Measurements from ENCODE around the gene PHKA2.

PHKA2 gene

GRCh38 chrX:18895189-18895951 is 88.5 kb downstream of the PHKA2 start:
- H3K9ac ChIP-seq (ENCODE audit: low read depth, low read length, poor library complexity, severe bottlenecking): no peak overlapping the region
- no peak overlapping the region for H3K4me3 ChIP-seq (ENCODE audit: low read length, poor library complexity, severe bottlenecking)
- H3F3A ChIP-seq (ENCODE audit: low read depth): no peaks in the 10 kb centered on the region
- no peak overlapping the region for H3K4me2 ChIP-seq (ENCODE audit: low read depth, low read length, poor library complexity, severe bottlenecking)
- no peaks in the 10 kb centered on the region for H3K9me2 ChIP-seq (replicated peaks; ENCODE audit: low read depth, low read length)
- H3K4me1 ChIP-seq (ENCODE audit: insufficient read depth, low read length, poor library complexity, severe bottlenecking): no peaks in the 10 kb centered on the region
- H3K9me3 ChIP-seq (ENCODE audit: insufficient read depth, low read depth, low read length): no peaks in the 10 kb centered on the region
- no peaks in the 10 kb centered on the region; the same call in 1 of the 2 replicates for H3K36me3 ChIP-seq (ENCODE audit: insufficient read depth, low read length)
- H2AFZ ChIP-seq (ENCODE audit: low read length): no peak overlapping the region
- no peaks in the 10 kb centered on the region for H4K20me1 ChIP-seq (ENCODE audit: insufficient read depth, low read length, poor library complexity, severe bottlenecking)
- no peaks in the 10 kb centered on the region for H3K79me2 ChIP-seq (ENCODE audit: insufficient read depth, low read length)
- no peaks in the 10 kb centered on the region for H3K27me3 ChIP-seq (ENCODE audit: insufficient read depth, low read length, poor library complexity, severe bottlenecking)
- TF ChIP-seq EZH2phosphoT487 (IDR thresholded peaks at IDR 0.05; ENCODE audit: borderline replicate concordance) (no peak), CTCF (conservative IDR thresholded peaks at IDR 0.05; ENCODE audit: low read length) (no peak)

- H3K27me3 ChIP-seq (ENCODE audit: insufficient read depth, low read length, poor library complexity, severe bottlenecking): no peaks in the 10 kb centered on the region
- no peak overlapping the region for H3K4me3 ChIP-seq (ENCODE audit: low read length, poor library complexity, severe bottlenecking)
- no peaks in the 10 kb centered on the region for H3K9me2 ChIP-seq (replicated peaks; ENCODE audit: low read depth, low read length)
- no peaks in the 10 kb centered on the region for H4K20me1 ChIP-seq (ENCODE audit: insufficient read depth, low read length, poor library complexity, severe bottlenecking)
- H3K79me2 ChIP-seq (ENCODE audit: insufficient read depth, low read length): no peaks in the 10 kb centered on the region
- no peak for TF ChIP-seq CTCF (conservative IDR thresholded peaks at IDR 0.05; ENCODE audit: low read length)
- no peak for TF ChIP-seq EZH2phosphoT487 (IDR thresholded peaks at IDR 0.05; ENCODE audit: borderline replicate concordance)
- no peaks in the 10 kb centered on the region for H3K4me1 ChIP-seq (ENCODE audit: insufficient read depth, low read length, poor library complexity, severe bottlenecking)
- no peaks in the 10 kb centered on the region for H3K9me3 ChIP-seq (ENCODE audit: insufficient read depth, low read depth, low read length)
- no peaks in the 10 kb centered on the region for H3F3A ChIP-seq (ENCODE audit: low read depth)
- H3K4me2 ChIP-seq (ENCODE audit: low read depth, low read length, poor library complexity, severe bottlenecking): no peak overlapping the region
- H3K36me3 ChIP-seq (ENCODE audit: insufficient read depth, low read length): no peaks in the 10 kb centered on the region; the same call in 1 of the 2 replicates
- H3K9ac ChIP-seq (ENCODE audit: low read depth, low read length, poor library complexity, severe bottlenecking): no peak overlapping the region
- no peak overlapping the region for H2AFZ ChIP-seq (ENCODE audit: low read length)
These were observed 89.8 kb downstream of the PHKA2 start for GRCh38 chrX:18894156-18894555.

- Histone ChIP-seq H3K36me3 (ENCODE audit: insufficient read depth, low read length) (no peaks in the 10 kb centered on the region; the same call in 1 of the 2 replicates), H3K4me3 (ENCODE audit: low read length, poor library complexity, severe bottlenecking) (no peak overlapping the region), H2AFZ (ENCODE audit: low read length) (no peak overlapping the region), H3K9me3 (ENCODE audit: insufficient read depth, low read depth, low read length) (no peaks in the 10 kb centered on the region), H4K20me1 (ENCODE audit: insufficient read depth, low read length, poor library complexity, severe bottlenecking) (no peaks in the 10 kb centered on the region), H3K79me2 (ENCODE audit: insufficient read depth, low read length) (no peaks in the 10 kb centered on the region), H3K4me1 (ENCODE audit: insufficient read depth, low read length, poor library complexity, severe bottlenecking) (no peaks in the 10 kb centered on the region), H3K9ac (ENCODE audit: low read depth, low read length, poor library complexity, severe bottlenecking) (no peak overlapping the region), H3K4me2 (ENCODE audit: low read depth, low read length, poor library complexity, severe bottlenecking) (no peak overlapping the region), H3K27me3 (ENCODE audit: insufficient read depth, low read length, poor library complexity, severe bottlenecking) (no peaks in the 10 kb centered on the region), H3F3A (ENCODE audit: low read depth) (no peaks in the 10 kb centered on the region), H3K9me2 (replicated peaks; ENCODE audit: low read depth, low read length) (no peaks in the 10 kb centered on the region)
- TF ChIP-seq CTCF (conservative IDR thresholded peaks at IDR 0.05; ENCODE audit: low read length) (no peak), EZH2phosphoT487 (IDR thresholded peaks at IDR 0.05; ENCODE audit: borderline replicate concordance) (no peak)
These were observed 90.4 kb downstream of the PHKA2 start for GRCh38 chrX:18893536-18893935.

Data from Loucy (cell line).